SKM-1 (cell line): ENCODE results near the gene CIITA.
A peak's percentile ranks its signal among the peaks of the same experiment; 100 is the strongest.
"Not testable (repeated sequence)": the region's sequence is repeated elsewhere in the genome, so short reads cannot be mapped to it uniquely, and the experiment has no call there.

Source experiments
- DNase-seq: peaks from one replicate; lab custom pipeline; 2025; ENCODE audit not compliant: unreplicated experiment; lab: John Stamatoyannopoulos, UW

Gene CIITA

GRCh38 chr16:10916534-10916933 is 39.5 kb downstream of the CIITA start:
- DNase-seq = no peak

- DNase-seq = peak; percentile 59
Measured at GRCh38 chr16:10918294-10919002, 41.4 kb downstream of the CIITA start.

- DNase-seq = no peak
Measured at GRCh38 chr16:10919003-10919351, 42.0 kb downstream of the CIITA start.

- no peak for DNase-seq
Measured at GRCh38 chr16:10920726-10921427, 43.9 kb downstream of the CIITA start.

GRCh38 chr16:10921536-10922327 is 44.7 kb downstream of the CIITA start:
- DNase-seq = no peak

GRCh38 chr16:10922328-10923145 is 45.5 kb downstream of the CIITA start:
- DNase-seq = no peak

GRCh38 chr16:10923146-10923649 is 46.2 kb downstream of the CIITA start:
- DNase-seq = no peak

GRCh38 chr16:10923650-10924214 is 46.7 kb downstream of the CIITA start:
- no peak for DNase-seq

GRCh38 chr16:10925285-10925684 is 48.3 kb downstream of the CIITA start:
- DNase-seq = not testable (repeated sequence)

GRCh38 chr16:10926094-10926493 is 49.1 kb downstream of the CIITA start:
- DNase-seq = no peak

- no peak for DNase-seq
Measured at GRCh38 chr16:10926867-10927266, 49.9 kb downstream of the CIITA start.

- no peak for DNase-seq
Measured at GRCh38 chr16:10927497-10928112, 50.6 kb downstream of the CIITA start.

GRCh38 chr16:10929097-10929496 is 52.1 kb downstream of the CIITA start:
- not testable (repeated sequence) for DNase-seq

GRCh38 chr16:10929853-10930754 is 53.1 kb downstream of the CIITA start:
- no peak for DNase-seq

GRCh38 chr16:10930755-10931093 is 53.7 kb downstream of the CIITA start:
- no peak for DNase-seq

GRCh38 chr16:10931134-10931533 is 54.1 kb downstream of the CIITA start:
- DNase-seq = no peak

- DNase-seq = no peak
Measured at GRCh38 chr16:10931977-10932632, 55.1 kb downstream of the CIITA start.

- no peak for DNase-seq
Measured at GRCh38 chr16:10932959-10933710, 56.1 kb downstream of the CIITA start.
